ENCODE measurements around the gene MTAP.

Gene MTAP

GRCh38 chr9:21802418-21803000, at the start of gene MTAP:
TSS of gene MTAP (plus strand) at chr9:21802636. CDS start at chr9:21802749, 113 bp downstream.
- DNase-seq (ENCODE audit: low spot score) = peak; percentile 88

- no peak for DNase-seq (ENCODE audit: low spot score)
Observed at GRCh38 chr9:21753523-21753922, 48.9 kb upstream of the MTAP start.

GRCh38 chr9:21754741-21755140, 47.7 kb upstream of the MTAP start:
- DNase-seq (ENCODE audit: low spot score) = no peak

- DNase-seq (ENCODE audit: low spot score) = no peak
Observed at GRCh38 chr9:21758540-21758939, 43.9 kb upstream of the MTAP start.

GRCh38 chr9:21761309-21761901, 41.0 kb upstream of the MTAP start:
- no peak for DNase-seq (ENCODE audit: low spot score)

- DNase-seq (ENCODE audit: low spot score) = no peak
Observed at GRCh38 chr9:21762064-21762463, 40.4 kb upstream of the MTAP start.

GRCh38 chr9:21764846-21765245, 37.6 kb upstream of the MTAP start:
- DNase-seq (ENCODE audit: low spot score) = no peak

- no peak for DNase-seq (ENCODE audit: low spot score)
Observed at GRCh38 chr9:21766096-21766495, 36.3 kb upstream of the MTAP start.

- DNase-seq (ENCODE audit: low spot score) = no peak
Observed at GRCh38 chr9:21770871-21771560, 31.4 kb upstream of the MTAP start.

GRCh38 chr9:21777701-21778100, 24.7 kb upstream of the MTAP start:
- no peak for DNase-seq (ENCODE audit: low spot score)

GRCh38 chr9:21778304-21778703, 24.1 kb upstream of the MTAP start:
- DNase-seq (ENCODE audit: low spot score) = no peak

- no peak for DNase-seq (ENCODE audit: low spot score)
Observed at GRCh38 chr9:21779397-21779796, 23.0 kb upstream of the MTAP start.

- no peak for DNase-seq (ENCODE audit: low spot score)
Observed at GRCh38 chr9:21781656-21782055, 20.8 kb upstream of the MTAP start.

- no peak for DNase-seq (ENCODE audit: low spot score)
Observed at GRCh38 chr9:21782205-21782604, 20.2 kb upstream of the MTAP start.

GRCh38 chr9:21788752-21789151, 13.7 kb upstream of the MTAP start:
- DNase-seq (ENCODE audit: low spot score) = no peak

- peak; percentile 86 for DNase-seq (ENCODE audit: low spot score)
Observed at GRCh38 chr9:21789541-21790037, 12.8 kb upstream of the MTAP start.

- DNase-seq (ENCODE audit: low spot score) = no peak
Observed at GRCh38 chr9:21795483-21795882, 7.0 kb upstream of the MTAP start.

- no peak for DNase-seq (ENCODE audit: low spot score)
Observed at GRCh38 chr9:21796768-21797167, 5.7 kb upstream of the MTAP start.

GRCh38 chr9:21800931-21801682, 1.3 kb upstream of the MTAP start:
- DNase-seq (ENCODE audit: low spot score) = no peak

- DNase-seq (ENCODE audit: low spot score) = no peak
Observed at GRCh38 chr9:21801683-21802417, 586 bp upstream of the MTAP start.

GRCh38 chr9:21803649-21804048, 1.2 kb downstream of the MTAP start:
- DNase-seq (ENCODE audit: low spot score) = no peak

- peak; percentile 60 for DNase-seq (ENCODE audit: low spot score)
Observed at GRCh38 chr9:21804331-21804730, 1.9 kb downstream of the MTAP start.

Measured in cerebellar cortex (tissue), 1 donor.